Fibroblast of the conjunctiva (primary cell): ENCODE results near the gene GGN.
"Not testable (repeated sequence)": the region's sequence is repeated elsewhere in the genome, so short reads cannot be mapped to it uniquely, and the experiment has no call there.

ENCODE experiments used
- DNase-seq: peaks from one replicate; pipeline ENCODE4 v3.0.0-alpha.2; 2010; ENCODE audit warnings: low read depth

The GGN gene

DNA sequence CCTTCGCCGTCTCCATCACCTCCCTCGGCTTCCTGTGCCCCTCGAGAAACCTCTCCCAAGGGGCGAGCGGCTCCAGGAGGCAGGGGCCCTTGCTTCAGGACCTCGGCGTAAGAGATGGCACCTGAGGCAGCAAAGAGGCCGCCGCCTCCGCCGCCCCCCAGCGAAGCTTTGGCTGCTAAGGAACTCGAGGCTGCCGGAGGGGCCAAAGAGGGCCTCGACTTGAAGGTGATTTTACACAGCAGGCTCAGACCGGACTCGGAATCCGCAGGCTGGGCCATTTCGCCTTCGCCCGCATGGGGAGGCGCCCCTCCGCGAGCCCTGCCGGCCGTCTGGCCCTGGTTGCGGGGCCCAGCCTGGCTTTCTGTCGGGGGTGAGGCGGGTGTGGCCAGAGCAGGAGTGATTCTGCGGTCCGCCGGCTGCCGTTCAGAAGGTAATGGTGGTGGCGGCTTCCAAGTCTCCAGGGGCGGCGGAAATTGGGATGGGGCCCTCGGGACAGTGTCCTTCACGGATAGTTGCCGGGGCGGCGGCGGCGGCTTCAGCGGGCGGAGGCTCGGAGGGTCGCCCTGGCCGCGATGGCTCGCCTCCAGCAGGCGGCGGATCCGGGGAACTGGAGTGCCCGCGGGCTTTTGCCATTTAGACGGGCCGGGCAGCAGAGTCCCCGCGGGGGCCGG lies 1.4 kb downstream of the GGN start:
- no peak for DNase-seq

DNA sequence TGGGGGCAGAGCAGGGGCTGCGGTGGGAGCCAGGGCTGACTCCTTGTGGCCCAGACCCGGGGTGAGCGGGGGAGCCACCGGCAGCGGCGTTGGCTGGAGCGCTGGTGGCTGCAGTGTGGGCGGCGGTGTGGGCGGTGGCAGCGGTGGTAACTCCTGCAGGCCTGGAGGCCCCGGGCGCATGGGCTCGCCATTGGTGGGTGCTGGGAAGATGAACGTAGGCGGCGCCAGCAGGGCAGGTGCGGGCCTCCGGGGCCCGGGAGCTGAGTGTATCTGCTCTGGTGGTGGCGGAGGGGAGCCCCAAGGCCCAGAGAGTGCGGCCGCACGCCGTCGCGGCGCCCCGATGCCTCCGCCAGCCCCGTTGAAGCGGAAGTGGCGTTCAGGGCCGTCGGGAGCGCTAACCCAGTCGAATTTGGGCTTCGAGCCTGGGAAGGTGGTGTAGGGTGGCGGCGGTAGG lies 2.0 kb downstream of the GGN start:
- DNase-seq: no peak

DNA sequence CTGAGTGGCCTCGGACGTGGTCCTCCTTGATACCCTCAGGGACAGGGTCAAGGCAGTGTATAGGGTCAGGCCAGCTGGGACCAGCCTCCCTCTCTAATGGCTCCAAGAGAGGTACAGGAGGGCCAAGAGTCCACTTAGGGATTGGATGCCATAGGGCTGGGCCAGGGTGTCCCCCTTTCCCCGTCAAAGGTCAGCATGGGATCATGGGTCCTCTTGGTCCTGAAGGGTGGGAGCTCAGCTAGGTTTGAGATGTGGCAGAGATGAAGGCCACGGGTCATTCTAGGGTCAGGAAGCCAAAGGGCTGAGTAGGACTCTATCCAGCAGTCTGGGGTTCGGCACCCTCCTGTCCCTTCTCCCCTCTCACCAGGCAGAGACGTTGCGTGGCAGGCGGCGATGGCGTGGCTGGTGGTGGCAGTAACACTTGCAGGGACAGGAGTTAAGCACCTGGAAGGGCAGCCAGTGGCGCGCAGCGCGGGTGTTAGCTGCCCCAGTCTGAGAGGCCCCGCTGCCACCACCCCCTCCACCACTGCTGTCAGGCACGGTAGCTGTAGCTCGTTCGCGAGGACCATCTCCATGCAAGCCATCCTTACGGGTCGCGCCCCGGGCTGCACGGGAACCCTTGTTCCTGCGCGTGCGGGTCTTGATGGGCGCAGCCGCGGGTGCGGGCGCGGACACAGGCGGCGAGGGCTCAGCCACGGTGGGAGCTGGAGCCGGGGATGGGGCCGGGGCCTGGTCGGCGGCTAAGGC lies 2.6 kb downstream of the GGN start:
- DNase-seq: no peak

DNA sequence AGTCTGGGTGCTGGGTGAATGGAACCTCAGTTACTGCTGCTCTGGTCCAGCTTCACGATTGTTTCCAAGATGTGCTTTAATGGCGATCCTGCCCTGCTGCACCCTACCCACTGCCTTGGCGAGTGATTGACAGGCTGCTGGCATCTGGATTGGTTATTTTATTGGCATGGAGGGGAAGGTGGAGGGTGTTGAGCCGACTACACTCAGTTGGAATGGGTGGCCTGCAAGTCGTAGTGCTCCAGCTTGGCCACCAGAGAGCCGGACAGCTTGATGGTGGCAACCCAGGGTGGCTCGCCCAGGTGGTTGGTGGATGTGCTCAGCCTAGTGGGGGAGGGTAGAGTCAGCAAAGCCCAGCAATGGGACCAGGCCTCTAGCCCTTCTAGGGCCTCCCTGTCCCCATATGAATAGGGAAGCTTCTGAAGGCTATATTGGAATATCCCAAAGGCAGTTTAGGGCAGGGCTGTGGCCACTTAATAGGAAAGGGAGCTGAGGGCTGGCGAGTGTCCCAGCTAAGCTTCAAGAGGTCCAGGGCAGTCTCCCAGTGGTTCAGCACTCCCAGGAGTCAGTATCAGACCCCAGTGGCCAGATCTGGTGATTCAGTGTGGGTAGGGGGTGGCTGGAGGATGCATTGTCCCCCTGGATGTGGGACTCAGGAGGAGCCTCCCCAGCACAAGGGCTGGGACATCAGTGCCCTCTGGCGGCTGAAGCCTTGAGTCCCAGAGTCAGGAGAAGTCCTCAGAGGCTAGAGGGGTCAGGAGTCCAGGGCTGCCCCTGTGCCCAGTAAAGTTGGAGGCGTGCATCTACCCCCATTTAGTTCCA lies 3.4 kb downstream of the GGN start:
- no peak for DNase-seq

DNA sequence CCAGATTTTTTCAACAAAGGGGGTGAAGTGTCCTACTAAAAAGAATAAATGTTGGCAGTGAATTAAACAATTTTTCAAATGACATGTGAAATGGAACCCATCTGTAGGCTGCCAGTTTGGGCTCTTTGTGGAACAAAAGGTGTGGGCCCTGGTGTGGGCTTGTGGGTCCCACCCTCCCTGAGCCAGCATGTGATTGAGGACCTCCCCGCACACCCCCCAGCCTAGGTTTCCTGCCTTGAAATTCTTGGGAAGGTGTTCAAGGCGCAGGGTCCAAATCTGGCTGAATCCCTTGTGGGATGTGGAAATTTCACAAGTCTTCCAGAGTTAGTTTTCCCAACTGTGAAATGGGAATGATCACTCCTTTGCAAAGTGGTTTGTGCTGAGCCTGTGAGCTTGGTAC lies 4.1 kb downstream of the GGN start:
- no peak for DNase-seq

DNA sequence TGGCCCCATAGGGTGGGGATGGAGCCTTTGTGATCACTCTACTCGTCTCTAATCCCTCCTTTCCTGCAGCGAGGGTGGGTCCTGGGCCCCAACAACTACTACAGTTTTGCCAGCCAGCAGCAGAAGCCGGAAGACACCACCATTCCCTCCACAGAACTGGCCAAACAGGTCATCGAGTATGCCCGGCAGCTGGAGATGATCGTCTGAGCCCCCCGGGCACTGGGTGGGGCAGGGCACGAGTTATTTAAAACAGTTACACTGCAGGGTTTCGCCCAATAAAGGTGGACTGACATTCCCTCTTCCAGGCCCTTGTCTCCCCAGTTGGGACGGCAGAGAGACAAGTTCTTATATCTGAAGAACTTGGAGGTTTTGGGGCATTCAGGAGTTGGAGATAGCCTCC lies 4.7 kb downstream of the GGN start:
- no peak for DNase-seq

DNA sequence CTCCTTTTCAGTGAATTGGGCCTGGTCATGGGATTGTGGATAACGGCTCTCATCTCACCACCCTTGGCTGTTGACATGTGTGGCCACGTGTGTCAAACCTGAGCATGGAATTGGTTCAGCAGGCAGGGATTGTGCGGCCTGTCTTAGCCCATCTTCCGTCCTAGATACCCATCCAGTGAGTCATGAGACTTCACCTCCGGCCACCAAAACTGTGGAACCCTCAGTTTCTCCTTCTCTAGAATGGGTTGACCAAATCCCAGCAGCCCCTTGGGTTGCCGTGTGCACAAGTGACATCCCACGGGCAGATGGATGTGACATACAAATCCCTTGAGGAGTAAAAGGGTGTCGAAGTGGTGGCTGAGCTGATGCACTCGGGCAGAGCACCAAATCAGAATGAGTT lies 6.7 kb downstream of the GGN start:
- no peak for DNase-seq

DNA sequence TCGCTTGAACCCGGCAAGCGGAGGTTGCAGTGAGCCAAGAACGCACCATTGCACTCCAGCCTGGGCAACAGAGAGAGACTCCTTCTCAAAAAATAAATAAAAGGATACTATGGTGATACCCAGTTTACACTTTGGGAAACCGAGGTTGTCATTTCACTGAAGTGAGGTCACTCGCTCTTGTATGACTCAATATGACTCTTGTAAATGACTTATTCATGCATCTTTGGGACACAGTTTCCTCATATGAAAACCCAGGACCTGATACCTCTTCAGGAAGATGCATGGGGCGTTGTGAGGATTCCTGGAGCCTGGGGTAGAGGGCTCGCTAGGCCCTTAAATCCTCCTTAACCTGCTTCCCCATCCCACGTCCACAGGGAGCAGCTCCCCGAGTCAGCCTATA lies 9.0 kb downstream of the GGN start:
- no peak for DNase-seq

DNA sequence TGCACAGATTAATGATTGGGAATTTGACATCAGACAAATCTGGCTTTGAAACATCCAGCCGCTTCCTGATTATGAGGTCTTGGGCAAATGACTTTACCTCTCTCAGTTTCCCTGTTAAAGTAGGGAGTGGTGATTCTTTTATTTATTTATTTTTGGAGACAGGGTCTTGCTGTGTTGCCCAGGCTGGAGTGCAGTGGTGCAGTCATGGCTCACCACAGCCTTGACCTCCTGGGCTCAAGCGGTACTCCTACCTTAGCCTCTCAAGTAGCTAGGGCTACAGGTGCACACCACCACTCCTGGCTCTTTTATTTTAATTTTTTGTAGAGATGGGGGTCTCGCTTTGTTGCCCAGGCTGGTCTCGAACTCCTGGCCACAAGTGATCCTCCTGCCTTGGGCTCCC lies 10.8 kb downstream of the GGN start:
- no peak for DNase-seq

DNA sequence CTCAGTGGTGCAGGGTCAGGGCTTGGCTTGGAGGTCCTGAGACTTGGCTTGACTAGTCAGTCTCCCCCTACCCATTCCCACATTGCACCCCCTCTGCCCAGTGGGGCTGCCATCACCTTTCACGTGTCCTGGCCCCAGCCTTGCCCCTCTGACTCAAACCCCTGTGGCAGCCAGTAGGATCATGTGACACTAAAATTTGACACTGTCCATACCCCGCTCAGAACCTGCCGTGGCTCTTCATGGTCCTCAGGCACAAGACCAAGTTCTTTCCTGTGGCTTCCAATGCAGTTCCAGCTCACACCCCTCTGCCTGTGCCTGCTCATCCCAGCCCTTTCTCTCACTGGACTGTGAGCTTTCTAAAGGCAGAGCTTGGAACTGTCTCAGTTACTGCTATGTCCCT lies 11.3 kb downstream of the GGN start:
- DNase-seq: no peak

DNA sequence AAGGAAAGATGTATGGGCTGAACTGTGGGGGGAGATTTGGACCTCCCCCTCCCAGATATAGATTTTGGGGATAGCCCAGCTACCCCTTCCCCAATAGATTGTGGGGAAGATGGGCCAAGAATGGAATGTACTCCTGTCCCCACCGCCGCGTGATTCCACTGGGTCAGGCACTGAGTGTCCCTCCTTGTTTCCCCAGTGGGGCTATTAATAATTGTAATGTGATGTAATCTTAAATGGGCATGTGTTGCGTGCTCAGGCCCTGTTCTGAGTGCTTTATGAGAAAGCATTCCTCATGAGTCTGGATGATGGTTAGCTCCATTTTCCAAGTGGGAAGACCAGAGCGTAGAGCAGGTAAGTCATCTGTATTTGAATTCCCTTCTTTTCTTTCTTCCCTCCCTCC lies 12.1 kb downstream of the GGN start:
- no peak for DNase-seq

DNA sequence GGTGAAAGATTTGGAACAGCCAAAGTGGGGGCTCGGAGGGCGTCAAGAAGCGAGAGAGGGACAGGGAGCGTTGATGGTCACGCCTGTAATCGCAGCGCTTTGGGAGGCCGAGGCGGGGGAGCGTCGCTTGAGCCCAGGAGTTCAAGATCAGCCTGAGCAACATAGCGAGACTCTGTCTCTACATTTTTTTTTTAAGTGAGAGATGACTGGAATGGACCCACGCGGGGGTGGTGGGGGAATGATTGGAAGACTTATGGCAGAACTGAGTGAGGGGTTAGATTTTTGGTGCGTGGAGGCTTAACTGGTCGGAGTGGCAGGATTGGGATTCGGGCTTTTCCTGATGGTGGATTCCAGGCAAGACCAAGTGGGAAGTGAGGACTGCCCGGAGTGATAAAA lies 12.7 kb downstream of the GGN start:
- no peak for DNase-seq

DNA sequence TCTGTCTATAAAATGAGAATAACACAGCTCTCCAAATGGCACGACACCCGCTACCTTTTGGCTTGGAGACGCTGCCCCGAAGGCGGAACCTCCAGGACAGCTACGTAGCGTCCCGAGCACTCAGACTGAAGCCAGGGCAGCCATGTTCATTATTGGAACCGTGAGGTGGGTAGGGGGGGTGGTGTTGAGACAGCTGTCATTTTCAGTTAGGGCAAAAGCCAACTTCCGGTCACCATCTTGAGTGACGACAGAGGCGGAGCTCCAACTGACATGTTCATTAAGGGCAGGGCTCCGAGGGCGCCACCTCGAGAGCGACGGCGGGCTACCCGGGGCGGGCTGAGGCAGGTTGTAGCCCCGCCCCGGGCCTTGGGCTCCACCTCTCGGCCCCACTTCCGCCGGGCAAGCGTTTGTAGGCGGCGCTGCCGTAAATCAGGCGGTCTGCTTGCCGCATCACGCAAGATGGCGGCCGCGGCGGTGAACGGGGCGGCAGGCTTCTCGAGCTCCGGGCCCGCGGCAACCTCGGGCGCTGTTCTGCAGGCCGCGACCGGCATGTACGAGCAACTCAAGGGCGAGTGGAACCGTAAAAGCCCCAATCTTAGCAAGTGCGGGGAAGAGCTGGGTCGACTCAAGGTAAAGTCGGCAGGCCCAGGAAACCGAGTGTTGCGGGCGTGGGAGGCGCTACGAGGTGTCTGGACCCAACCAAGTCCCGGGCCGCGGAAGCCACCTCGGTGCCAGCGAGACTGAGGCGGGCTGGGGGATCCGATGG lies 13.3 kb downstream of the GGN start, which contains the start of gene PSMD8:
Gene PSMD8 (plus strand): TSS at position 240 of the 766 bp plus-strand sequence. CDS start 31 bp downstream, at position 271.
- peak; percentile 98 for DNase-seq

DNA sequence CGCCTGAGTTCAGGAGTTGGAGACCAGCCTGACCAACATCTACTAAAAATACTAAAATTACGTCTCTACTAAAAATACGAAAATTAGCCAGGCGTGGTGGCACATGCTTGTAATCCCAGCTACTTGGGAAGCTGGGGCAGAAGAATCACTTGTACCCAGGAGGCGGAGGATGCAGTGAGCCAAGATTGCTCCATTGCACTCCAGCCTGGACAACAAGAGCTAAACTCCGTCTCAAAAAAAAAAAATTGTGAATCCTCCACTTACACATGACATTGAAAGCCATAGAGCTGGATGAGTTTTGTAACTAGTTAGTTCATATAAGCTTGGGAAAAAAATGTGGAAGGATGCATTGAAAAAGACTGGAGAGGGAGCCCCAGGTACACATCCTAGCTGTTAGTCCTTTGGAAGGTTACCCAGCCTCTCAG lies 13.9 kb downstream of the GGN start:
- no peak for DNase-seq

DNA sequence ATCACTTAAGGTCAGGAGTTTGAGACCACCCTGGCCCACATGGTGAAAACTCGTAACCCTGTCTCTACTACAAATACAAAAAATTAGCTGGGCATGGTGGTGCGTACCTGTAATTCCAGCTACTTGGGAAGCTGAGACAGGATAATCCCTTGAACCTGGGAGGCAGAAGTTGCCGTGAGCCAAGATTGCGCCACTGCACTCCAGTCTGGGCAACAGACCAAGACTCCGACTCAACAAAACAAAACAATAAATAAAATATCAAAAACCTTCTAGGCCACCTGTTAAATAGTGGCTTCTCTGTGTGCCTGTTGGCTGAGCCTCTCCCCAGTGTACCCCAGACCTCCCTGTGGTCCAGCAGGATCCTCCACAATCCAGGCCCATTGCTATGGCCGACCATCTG lies 16.8 kb downstream of the GGN start:
- no peak for DNase-seq

DNA sequence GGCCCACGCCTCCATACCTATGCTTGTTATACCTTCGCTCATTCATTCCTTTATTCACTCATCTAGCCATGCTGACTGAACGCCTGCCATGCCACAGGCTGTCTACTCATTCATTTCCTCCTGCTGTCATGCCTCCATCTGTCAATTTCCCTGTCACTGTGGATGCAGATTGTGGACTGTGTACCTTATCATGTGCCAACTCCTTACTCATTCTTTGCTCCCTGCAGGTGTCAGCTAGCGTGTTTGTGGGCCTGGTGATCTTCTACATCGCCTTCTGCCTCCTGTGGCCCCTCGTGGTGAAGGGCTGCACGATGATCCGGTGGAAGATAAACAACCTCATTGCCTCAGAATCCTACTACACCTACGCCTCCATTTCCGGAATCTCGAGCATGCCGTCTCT lies 17.5 kb downstream of the GGN start:
- DNase-seq: no peak

DNA sequence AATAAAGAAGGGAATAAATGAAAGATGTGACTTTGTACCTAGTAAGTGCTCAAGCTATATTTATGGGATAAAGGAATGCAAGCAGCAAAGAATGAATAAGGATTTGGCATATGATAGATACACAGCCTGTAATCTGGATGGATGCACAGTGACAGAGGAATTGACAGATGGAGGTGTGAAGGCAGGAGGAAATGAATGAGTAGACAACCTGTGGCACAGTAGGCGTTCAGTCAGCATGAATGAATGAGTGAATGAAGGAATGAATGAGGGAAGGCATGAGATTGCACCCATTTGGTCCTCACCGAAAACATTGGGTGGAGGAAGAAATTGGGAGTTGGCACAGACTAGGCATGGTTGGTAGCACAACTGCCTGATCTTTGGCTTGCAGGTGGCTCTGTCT lies 18.2 kb downstream of the GGN start:
- DNase-seq: no peak

DNA sequence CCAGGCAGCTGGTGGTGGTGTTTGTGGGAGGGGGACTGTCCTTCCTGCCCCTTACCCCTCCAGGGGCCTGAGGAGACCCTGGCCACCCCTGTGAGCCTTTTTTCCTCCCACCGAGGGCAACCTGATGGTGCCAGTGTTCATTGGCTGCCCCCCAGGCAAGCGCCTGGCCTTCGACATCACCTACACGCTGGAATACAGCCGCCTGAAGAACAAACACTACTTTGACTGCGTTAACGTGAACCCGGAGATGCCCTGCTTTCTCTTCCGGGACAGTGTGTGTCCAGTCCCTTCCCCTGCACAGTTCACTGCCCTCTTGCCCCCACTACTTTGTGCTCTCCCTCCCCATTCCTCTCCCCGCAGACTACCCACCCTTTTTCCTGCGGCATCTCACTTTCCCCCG lies 20.8 kb downstream of the GGN start:
- DNase-seq: no peak

DNA sequence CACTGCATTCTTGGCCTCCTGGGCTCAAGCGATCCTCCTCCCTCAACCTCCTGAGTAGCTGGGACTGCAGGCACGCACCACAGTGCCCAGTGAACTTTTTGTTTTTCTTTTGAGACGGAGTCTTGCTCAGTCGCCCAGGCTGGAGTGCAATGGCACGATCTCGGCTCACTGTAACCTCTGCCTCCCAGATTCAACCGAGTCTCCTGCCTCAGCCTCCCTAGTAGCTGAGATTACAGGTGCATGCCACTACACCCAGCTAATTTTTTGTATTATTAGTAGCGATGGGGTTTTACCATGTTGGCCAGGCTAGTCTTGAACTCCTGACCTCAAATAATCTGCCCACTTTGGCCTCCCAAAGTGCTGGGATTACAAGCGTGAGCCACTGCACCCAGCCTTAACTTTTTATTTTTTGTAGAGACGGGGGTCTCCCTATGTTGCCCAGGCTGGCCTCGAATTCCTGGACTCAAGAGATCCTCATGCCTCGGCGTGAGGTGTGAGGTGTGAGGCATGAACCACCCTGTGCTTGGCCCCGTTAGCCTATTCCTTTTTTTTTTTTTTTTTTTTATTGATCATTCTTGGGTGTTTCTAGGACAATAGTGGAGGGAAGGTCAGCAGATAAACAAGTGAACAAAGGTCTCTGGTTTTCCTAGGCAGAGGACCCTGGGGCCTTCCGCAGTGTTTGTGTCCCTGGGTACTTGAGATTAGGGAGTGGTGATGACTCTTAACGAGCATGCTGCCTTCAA lies 24.7 kb downstream of the GGN start:
- DNase-seq: not testable (repeated sequence)

DNA sequence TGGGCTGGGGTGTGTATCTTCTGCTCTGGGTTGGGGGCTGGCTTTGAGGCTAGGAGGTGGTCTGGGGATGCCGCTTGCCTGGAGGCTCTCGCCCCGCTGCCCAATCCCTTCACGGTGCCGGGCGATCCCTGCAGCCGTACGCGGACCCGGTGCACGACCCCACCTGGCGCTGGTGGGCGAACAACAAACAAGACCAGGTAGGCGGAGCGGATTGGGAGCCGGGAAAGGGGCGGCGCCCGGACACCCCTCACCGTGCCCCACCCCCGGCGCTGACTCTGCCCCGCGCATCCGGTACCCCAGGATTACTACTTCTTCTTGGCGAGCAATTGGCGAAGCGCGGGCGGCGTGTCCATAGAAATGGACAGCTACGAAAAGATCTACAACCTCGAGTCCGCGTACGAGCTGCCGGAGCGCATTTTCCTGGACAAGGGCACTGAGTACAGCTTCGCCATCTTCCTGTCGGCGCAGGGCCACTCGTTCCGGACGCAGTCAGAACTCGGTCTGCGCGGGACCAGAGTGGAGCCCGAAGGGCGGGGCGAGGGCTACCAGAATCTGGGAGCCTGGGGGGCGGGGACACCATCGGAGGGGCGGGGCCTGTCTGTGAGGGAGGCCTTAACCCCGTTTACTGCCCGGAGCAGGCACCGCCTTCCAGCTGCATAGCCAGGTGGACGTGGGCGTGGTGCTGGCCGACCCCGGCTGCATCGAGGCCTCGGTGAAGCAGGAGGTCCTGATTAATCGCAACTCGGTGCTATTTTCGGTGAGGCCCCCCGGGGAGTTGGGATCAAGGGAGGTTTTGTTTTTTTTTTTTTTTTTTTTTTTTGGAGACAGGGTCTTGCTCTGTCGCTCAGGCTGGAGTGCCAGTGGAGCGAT lies 25.5 kb downstream of the GGN start:
- no peak for DNase-seq
